ENCODE results near the gene ATP2B3.

Gene ATP2B3

GRCh38 chrX:153624196-153625091 is 107.0 kb downstream of the ATP2B3 start:
- Histone ChIP-seq H3K36me3 (ENCODE audit: low read length) (no peaks in the 10 kb centered on the region), H3K9me2 (replicated peaks; ENCODE audit: insufficient read depth, low read length) (no peaks in the 10 kb centered on the region), H4K20me1 (ENCODE audit: low read depth, low read length) (no peaks in the 10 kb centered on the region), H3K27ac (ENCODE audit: low read depth, low read length) (no peak overlapping the region), H3F3A (ENCODE audit: insufficient read depth) (no peaks in the 10 kb centered on the region), H3K4me2 (ENCODE audit: low read depth, low read length, poor library complexity, severe bottlenecking) (no peak overlapping the region), H3K9me3 (ENCODE audit: insufficient read depth, low read length) (no peaks in the 10 kb centered on the region), H2AFZ (ENCODE audit: low read depth, low read length, severe bottlenecking) (no peak overlapping the region), H3K4me3 (ENCODE audit: insufficient read depth, low read length, poor library complexity, severe bottlenecking) (no peak overlapping the region), H3K9ac (ENCODE audit: low read length) (no peak overlapping the region), H3K79me2 (ENCODE audit: insufficient read depth, low read length) (no peaks in the 10 kb centered on the region), H3K27me3 (ENCODE audit: low read length) (no peaks in the 10 kb centered on the region)
- no peak for TF ChIP-seq CTCF (IDR thresholded peaks at IDR 0.05; ENCODE audit: insufficient read depth, low read length, poor library complexity, severe bottlenecking)
- no peak for TF ChIP-seq EZH2phosphoT487 (conservative IDR thresholded peaks at IDR 0.05; ENCODE audit: low read length)

GRCh38 chrX:153625271-153626024 is 108.0 kb downstream of the ATP2B3 start:
- no peaks in the 10 kb centered on the region for H4K20me1 ChIP-seq (ENCODE audit: low read depth, low read length)
- H3K9me2 ChIP-seq (replicated peaks; ENCODE audit: insufficient read depth, low read length), result no peaks in the 10 kb centered on the region
- no peak overlapping the region for H3K27ac ChIP-seq (ENCODE audit: low read depth, low read length)
- H2AFZ ChIP-seq (ENCODE audit: low read depth, low read length, severe bottlenecking), result no peak overlapping the region
- H3K4me3 ChIP-seq (ENCODE audit: insufficient read depth, low read length, poor library complexity, severe bottlenecking), result no peak overlapping the region
- H3K79me2 ChIP-seq (ENCODE audit: insufficient read depth, low read length), result no peaks in the 10 kb centered on the region
- no peaks in the 10 kb centered on the region for H3F3A ChIP-seq (ENCODE audit: insufficient read depth)
- H3K27me3 ChIP-seq (ENCODE audit: low read length), result no peaks in the 10 kb centered on the region
- H3K36me3 ChIP-seq (ENCODE audit: low read length), result no peaks in the 10 kb centered on the region
- no peak overlapping the region for H3K4me2 ChIP-seq (ENCODE audit: low read depth, low read length, poor library complexity, severe bottlenecking)
- no peak for TF ChIP-seq CTCF (IDR thresholded peaks at IDR 0.05; ENCODE audit: insufficient read depth, low read length, poor library complexity, severe bottlenecking)
- no peak for TF ChIP-seq EZH2phosphoT487 (conservative IDR thresholded peaks at IDR 0.05; ENCODE audit: low read length)
- no peaks in the 10 kb centered on the region for H3K9me3 ChIP-seq (ENCODE audit: insufficient read depth, low read length)
- no peak overlapping the region for H3K9ac ChIP-seq (ENCODE audit: low read length)

GRCh38 chrX:153626025-153626633 is 108.7 kb downstream of the ATP2B3 start:
- Histone ChIP-seq H3K27ac (ENCODE audit: low read depth, low read length) (no peak overlapping the region), H4K20me1 (ENCODE audit: low read depth, low read length) (no peaks in the 10 kb centered on the region), H3K79me2 (ENCODE audit: insufficient read depth, low read length) (no peaks in the 10 kb centered on the region), H2AFZ (ENCODE audit: low read depth, low read length, severe bottlenecking) (no peak overlapping the region), H3K9ac (ENCODE audit: low read length) (no peak overlapping the region), H3K9me3 (ENCODE audit: insufficient read depth, low read length) (no peaks in the 10 kb centered on the region), H3K9me2 (replicated peaks; ENCODE audit: insufficient read depth, low read length) (no peaks in the 10 kb centered on the region), H3K36me3 (ENCODE audit: low read length) (no peaks in the 10 kb centered on the region), H3F3A (ENCODE audit: insufficient read depth) (no peaks in the 10 kb centered on the region), H3K4me3 (ENCODE audit: insufficient read depth, low read length, poor library complexity, severe bottlenecking) (no peak overlapping the region), H3K27me3 (ENCODE audit: low read length) (no peaks in the 10 kb centered on the region), H3K4me2 (ENCODE audit: low read depth, low read length, poor library complexity, severe bottlenecking) (no peak overlapping the region)
- TF ChIP-seq EZH2phosphoT487 (conservative IDR thresholded peaks at IDR 0.05; ENCODE audit: low read length) (no peak), CTCF (IDR thresholded peaks at IDR 0.05; ENCODE audit: insufficient read depth, low read length, poor library complexity, severe bottlenecking) (no peak)

Data from SU-DHL-6 (cell line).